Eye (tissue), 1 donor: Measurements from ENCODE around the gene PLEKHN1.
"Not testable (repeated sequence)": the region's sequence is repeated elsewhere in the genome, so short reads cannot be mapped to it uniquely, and the experiment has no call there.

Source experiments
- DNase-seq: peaks from one replicate; pipeline ENCODE4 v3.0.0-alpha.2; 2015

The PLEKHN1 gene

GRCh38 chr1:1013105-1013921, 47.0 kb downstream of the PLEKHN1 start, which contains the start of gene ISG15:
ISG15 (plus strand) TSS chr1:1013497; CDS start chr1:1013574, 77 bp downstream.
- peak; percentile 86 for DNase-seq

GRCh38 chr1:1013922-1014648, 47.8 kb downstream of the PLEKHN1 start:
- no peak for DNase-seq

DNA sequence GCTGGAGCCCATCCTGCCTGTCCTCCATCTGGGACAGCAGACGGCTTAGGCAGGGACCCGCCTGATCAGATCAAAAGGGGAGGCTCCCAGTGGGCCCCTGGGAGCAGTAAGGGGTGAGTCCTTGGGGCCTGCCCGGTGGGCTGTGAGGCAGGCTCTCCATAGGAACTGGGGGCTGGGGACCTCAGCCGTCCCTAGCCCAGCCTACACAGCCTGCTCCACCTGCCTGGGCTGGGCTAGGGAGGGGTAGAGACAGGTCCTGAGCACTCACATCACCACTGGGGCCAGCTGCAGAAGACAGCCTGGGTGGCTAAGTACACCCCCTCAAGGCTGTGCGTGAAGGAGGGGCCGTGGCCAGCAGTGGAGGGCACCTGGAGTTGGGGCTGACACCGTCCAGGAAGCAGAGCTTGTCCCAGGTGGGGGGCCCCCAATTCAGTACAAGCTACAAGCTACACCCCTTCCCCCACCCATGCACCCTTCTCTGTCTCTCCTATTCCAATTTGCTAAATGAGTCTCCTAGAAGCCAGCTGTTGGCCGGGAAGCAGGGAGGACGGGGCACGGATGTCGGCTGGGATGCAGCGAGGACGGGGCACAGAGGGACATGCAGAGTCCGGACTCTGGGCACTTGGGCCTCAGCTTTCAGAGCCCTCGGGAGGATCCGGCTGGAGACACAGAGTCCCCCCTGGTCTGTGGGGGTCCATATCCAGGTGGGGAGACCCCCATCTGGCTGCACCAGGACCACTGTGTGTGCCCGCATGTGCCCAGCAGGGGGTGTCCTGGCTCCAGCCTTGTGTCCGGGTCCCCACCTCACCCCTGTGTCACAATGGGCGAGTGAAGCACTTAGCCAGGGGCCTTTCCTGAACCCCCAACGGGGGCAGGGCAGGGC, 48.8 kb downstream of the PLEKHN1 start:
- no peak for DNase-seq

DNA sequence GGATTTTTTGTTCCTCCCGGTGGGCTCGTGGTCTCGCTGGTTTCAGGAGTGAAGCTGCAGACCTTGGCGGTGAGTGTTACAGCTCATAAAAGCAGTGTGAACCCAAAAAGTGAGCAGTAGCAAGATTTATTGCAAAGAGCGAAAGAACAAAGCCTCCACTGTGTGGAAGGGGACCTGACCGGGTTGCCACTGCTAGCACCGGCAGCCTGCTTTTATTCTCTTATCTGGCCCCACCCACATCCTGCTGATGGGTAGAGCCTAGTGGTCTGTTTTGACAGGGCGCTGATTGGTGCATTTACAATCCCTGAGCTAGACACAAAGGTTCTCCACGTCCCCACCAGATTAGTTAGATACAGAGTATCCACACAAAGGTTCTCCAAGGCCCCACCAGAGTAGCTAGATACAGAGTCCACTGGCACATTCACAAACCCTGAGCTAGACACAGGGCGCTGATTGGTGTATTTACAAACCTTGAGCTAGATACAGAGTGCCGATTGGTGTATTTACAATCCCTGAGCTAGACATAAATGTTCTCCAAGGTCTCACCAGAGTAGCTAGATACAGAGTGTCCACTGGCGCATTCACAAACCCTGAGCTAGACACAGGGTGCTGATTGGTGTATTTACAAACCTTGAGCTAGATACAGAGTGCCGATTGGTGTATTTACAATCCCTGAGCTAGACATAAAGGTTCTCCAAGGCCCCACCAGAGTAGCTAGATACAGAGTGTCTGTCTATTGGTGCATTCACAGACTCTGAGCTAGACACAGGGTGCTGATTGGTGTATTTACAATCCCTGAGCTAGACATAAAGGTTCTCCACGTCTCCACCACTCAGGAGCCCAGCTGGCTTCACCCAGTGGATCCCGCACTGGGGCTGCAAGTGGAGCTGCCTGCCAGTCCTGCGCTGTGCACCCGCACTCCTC, 51.4 kb downstream of the PLEKHN1 start:
- not testable (repeated sequence) for DNase-seq

DNA sequence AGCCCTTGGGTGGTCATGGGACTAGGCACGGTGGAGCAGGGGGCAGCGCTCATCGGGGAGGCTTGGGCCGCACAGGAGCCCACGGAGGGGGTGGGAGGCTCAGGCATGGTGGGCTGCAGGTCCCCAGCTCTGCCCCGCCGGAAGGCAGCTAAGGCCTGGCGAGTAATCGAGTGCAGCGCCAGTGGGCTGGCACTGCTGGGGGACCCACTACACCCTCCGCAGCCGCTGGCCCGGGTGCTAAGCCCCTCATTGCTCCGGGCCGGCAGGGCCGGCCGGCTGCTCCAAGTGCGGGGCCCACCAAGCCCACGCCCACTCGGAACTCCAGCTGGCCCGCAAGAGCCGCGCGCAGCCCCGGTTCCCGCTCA, 52.0 kb downstream of the PLEKHN1 start:
- DNase-seq = not testable (repeated sequence)

- DNase-seq = peak; percentile 92
Observed at GRCh38 chr1:1019122-1019999, 53.1 kb downstream of the PLEKHN1 start.

DNA sequence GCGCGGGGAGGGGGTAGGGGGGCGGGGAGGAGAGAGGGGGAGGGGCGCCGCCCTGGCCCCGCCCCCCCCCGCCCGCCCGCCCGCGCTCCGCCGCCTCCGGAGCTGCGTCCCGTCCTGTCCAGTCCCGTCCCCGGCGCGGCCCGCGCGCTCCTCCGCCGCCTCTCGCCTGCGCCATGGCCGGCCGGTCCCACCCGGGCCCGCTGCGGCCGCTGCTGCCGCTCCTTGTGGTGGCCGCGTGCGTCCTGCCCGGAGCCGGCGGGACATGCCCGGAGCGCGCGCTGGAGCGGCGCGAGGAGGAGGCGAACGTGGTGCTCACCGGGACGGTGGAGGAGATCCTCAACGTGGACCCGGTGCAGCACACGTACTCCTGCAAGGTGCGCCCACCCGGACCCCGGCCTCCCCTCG, 53.7 kb downstream of the PLEKHN1 start, which contains the start of gene AGRN:
TSS of gene AGRN (plus strand) at position 121 of the 405 bp plus-strand sequence. CDS start at position 174, 53 bp downstream.
- no peak for DNase-seq

DNA sequence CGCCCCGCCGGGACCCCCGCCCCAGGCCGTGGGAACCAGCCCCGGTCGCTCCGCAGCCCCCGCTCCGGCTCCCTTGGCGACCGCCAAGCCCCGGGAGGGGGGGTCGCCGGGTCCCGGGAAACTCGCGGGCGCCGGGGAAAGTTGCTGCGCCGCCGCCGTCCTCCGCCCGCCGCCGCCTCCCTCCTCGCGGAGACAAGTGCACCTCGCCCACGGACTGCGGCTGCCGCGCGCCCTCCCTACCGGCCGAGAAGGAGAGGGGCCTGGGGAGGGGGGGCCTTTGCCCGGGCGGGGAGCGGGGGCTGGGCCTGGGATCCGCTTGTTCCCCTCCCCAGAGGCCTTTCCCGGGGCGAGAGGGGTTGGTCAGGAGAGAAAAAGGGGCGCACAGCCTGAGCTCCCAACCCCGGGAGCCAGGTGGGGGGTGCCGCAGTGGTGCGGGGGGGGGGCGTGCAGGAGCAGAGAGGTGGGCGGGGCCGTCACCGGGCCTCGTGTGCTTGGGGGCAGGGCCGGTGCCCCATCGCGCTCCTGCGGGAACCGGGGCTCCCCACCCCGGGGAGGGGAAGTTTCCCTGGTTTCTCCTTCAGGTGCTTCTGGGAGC, 54.2 kb downstream of the PLEKHN1 start:
- DNase-seq = no peak

GRCh38 chr1:1021010-1021919, 55.0 kb downstream of the PLEKHN1 start:
- DNase-seq = peak; percentile 62

DNA sequence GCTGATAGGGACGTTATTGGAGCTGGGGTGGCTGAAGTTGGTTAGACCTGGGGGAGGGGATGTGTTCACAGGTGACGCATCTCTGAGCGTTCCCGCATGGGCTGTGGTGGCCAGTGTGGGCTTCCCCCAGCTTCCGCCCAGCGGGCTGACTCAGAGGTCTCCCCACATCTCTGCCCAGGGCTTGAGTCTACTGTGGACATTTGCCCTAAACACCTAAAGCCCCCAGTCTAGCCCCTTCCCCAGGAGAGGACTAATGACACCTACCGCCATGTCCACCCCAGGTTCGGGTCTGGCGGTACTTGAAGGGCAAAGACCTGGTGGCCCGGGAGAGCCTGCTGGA, 55.6 kb downstream of the PLEKHN1 start:
- DNase-seq = no peak

DNA sequence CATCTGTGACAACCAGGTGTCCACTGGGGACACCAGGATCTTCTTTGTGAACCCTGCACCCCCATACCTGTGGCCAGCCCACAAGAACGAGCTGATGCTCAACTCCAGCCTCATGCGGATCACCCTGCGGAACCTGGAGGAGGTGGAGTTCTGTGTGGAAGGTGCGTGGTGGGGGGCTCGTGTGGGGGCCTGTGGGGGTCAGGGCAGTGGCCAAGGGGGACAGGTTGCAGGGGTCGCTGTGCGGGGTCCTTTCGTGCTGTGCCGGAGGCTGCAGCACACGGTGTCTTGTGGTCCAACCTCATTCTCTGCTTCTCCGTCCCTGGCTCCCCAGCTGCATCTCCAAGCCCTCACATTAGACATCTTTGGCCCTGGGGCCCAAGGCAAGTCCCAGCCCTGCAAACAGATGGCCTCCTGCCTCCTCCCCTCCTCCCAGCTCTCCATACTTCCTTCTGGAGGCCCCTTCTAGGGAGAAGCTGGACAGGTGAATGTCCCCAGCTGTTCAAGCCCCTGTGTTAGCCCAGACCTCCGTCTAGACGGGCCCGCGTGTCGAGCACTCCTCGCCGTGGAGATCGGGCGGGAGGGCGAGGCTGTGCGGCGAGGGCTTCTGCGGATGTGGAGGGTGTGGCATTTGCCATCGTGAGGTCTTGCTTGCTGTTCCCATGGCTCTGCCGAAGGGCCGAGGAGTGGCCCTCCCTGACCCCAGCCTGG, 56.2 kb downstream of the PLEKHN1 start:
- DNase-seq = no peak

DNA sequence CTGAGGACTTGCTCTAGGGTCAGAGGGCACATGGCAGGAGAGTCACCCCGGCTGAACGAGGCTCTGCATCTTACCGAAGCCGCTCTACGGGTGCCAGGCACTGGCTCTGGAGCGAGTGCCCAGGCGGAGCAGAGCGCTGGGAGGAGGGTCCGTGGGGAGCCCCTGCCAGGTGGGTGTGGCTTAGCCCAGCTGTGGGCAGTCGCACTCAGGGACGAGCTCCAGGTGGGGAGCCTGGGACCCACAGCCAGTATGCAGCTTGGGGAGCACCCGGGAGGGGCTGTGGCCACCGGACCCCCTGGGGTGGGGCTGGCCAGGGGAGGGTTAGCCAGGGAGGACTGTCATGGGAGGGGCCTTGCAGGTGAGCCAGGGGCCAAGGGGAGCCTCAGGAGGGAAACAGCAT, 57.4 kb downstream of the PLEKHN1 start:
- DNase-seq = no peak

GRCh38 chr1:1024149-1024770, 58.0 kb downstream of the PLEKHN1 start:
- no peak for DNase-seq

DNA sequence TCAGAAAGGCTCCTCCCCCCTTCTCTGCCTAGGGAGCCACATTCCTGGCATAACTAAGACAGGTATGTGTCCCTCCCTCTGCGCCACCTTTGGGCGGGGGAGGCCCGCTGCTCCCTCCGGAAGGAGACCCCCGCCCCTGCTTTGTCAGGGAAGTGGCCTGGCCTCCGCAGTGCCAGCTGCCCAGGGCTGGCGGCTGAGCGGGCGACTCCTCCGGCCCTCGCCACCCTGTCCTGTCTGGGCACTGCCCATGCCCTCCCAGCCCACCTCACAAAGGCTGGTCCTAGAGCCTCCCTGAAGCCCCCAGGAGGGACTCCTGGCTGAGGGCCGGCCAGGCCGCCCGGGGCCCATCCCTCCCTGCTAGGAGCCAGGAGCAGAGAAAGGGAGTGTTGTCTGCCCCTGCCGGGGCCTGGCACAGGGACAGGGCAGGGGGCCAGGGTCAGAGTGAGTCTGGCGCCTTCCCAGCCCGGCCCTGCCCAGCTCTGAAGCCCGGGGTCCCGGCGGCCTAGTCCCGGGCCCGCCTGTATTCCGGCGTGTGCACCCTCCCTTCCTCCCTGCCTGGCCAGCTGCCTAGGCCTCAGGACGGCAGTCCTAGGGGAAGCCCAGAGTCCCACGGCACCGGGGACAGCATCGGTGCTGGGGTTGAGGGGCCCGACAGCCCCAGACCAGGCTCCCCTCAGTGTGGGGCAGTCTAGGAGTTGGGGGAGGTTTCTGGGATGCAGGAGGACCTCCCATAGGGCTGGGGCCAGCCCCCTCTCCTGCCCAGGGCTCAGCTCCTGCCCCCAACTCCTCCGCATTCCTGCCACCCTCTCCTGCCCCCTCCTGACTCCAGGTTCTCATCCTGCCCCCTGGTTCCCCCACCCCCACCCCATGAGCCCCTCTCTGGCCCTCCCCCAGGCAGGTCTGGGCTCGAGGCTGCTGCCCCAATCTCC, 58.8 kb downstream of the PLEKHN1 start:
- no peak for DNase-seq
